ENCODE data around the gene NOC2L. TPM values are rescaled to one million over a fixed set of nuclear protein-coding genes. Genes with fewer than 3 reads are reported as not detected.

The NOC2L gene
- total and polyA plus RNA-seq, 5 donors from 2014 or later: 36.8 to 56.6 (median 54.0) TPM

GRCh38 chr1:1001057-1001783 is 42.2 kb upstream of the NOC2L start:
- Histone ChIP-seq H3K27ac (ENCODE audit: insufficient read depth, low read length, poor library complexity, severe bottlenecking) (no peak overlapping the region), H3K9me3 (ENCODE audit: control insufficient read depth in 2 of 2, low read length in 2 of 2) (no peaks in the 10 kb centered on the region)

DNA sequence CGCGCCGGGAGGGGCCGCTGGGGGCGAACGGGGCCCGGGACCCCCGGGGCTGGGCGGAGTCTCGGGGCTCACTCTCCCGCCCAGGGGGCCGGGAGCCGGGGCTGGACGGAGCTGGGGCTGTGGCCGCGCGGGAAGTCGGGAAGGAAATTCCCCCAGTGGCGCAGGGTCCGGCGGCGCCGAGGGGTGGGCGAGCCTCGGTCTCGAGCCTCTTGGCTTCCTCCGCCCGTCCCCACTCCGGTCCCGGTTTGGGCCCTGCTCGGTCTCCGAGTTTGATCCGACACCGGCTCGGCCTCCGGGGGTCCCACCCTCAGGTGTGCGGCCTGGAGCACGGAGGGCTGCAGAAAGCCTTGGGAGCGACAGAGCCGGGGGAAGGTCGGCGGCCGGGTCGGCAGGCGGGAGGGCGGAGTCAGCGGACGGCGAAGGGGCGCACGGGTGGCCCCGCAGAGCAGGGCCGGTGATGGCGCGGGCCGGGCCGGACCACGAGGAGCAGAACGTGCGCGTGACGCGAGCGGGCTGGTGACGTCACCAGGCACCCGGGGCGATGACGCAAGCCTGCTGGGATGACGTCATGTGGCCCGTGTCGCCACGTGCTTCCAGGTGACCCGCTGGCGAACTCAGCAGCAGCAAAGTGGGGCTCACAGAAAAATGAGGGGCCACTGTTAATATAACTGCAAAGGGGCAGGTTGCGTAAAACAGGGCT is 41.5 kb upstream of the NOC2L start:
- H3K27me3 Mint-ChIP-seq: peaks cover 51% of the 10 kb centered on the region
- peaks cover 9% of the 10 kb centered on the region for H3K27me3 ChIP-seq (ENCODE audit: control insufficient read depth, insufficient read depth, low read length)
- H3K36me3 ChIP-seq (ENCODE audit: control insufficient read depth, insufficient read depth, low read length): no peaks in the 10 kb centered on the region
- H3K36me3 Mint-ChIP-seq: no peaks in the 10 kb centered on the region
- H3K9me3 ChIP-seq (ENCODE audit: control insufficient read depth in 2 of 2, low read length in 2 of 2): no peaks in the 10 kb centered on the region
- H3K27ac ChIP-seq (ENCODE audit: insufficient read depth, low read length, poor library complexity, severe bottlenecking): no peak overlapping the region
- peaks cover 45% of the 10 kb centered on the region for H3K4me1 ChIP-seq (ENCODE audit: control insufficient read depth, insufficient read depth, low read length, poor library complexity, severe bottlenecking)
- H3K4me3 Mint-ChIP-seq: peak overlapping the region; percentile 57 to 78 (median 73)
- ATAC-seq (ENCODE audit: low read depth in 2 of 2): peak in 1 of 2 donors; percentile 6
- H3K27ac Mint-ChIP-seq: peak overlapping the region in 1 of 3 donors; percentile 95
- peak; percentile 38 to 73 (median 60) for DNase-seq
- H3K4me3 ChIP-seq (ENCODE audit: low read depth, low read length): no peak overlapping the region
- peaks cover 0 to 24% (median 8%) of the 10 kb centered on the region in 4 donors for H3K4me1 Mint-ChIP-seq
- H3K9me3 Mint-ChIP-seq: peaks cover 0 to 5% (median 0%) of the 10 kb centered on the region in 7 donors

More at GRCh38 chr1:1001057-1001783, 42.2 kb upstream of the NOC2L start:
- ATAC-seq (ENCODE audit: low read depth in 2 of 2) (no peak), DNase-seq (no peak)
- Histone ChIP-seq H3K36me3 (ENCODE audit: control insufficient read depth, insufficient read depth, low read length) (no peaks in the 10 kb centered on the region), H3K4me3 (ENCODE audit: low read depth, low read length) (no peak overlapping the region), H3K27me3 (ENCODE audit: control insufficient read depth, insufficient read depth, low read length) (peaks cover 9% of the 10 kb centered on the region), H3K4me1 (ENCODE audit: control insufficient read depth, insufficient read depth, low read length, poor library complexity, severe bottlenecking) (peaks cover 42% of the 10 kb centered on the region)
- peaks cover 44% of the 10 kb centered on the region for H3K27me3 Mint-ChIP-seq
- peaks cover 0 to 20% (median 4%) of the 10 kb centered on the region in 4 donors for H3K4me1 Mint-ChIP-seq
- H3K36me3 Mint-ChIP-seq: no peaks in the 10 kb centered on the region
- peaks cover 0 to 3% (median 0%) of the 10 kb centered on the region in 7 donors for H3K9me3 Mint-ChIP-seq
- H3K4me3 Mint-ChIP-seq: peak overlapping the region; percentile 57 to 78 (median 73)
- H3K27ac Mint-ChIP-seq: peak overlapping the region in 1 of 3 donors; percentile 95

DNA sequence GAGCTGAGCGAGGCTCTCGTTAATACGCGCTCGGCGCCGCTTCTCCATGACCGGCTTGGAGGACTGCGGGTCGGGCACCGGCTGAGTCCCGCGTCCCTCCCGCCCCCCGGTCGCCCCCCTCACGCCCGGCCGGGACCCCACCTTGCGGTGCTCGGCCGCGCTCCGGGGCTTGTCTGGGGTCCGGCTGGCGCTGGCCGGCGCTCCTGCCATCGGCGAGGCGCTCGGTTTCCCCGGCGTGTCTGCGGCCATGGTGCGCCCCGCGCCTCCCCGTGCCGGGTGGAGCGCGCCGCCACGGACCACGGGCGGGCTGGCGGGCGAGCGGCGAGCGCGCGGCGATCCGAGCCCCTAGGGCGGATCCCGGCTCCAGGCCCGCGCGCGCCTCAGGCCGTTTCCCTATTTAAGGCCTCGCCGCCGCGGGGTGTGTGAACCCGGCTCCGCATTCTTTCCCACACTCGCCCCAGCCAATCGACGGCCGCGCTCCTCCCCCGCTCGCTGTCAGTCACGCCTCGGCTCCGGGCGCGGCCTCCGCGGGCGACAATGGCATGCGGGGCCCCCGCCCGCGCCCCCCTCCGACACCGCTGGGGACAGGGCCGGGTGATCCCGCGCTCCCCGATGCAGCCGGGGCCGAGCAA is 40.8 kb upstream of the NOC2L start, which contains the start of gene HES4:
Gene HES4 (minus strand): TSS at position 373 of the 632 bp plus-strand sequence. CDS start 124 bp downstream, at position 249.
- no peak within 1 kb of the TSS for H3K4me3 ChIP-seq (ENCODE audit: low read depth, low read length)
- H3K27me3 ChIP-seq (ENCODE audit: control insufficient read depth, insufficient read depth, low read length): peaks cover 6% of the 10 kb centered on the region

GRCh38 chr1:998995-999724 is 40.1 kb upstream of the NOC2L start:
- Mint-ChIP-seq H3K9me3 (peaks cover 0 to 4% (median 0%) of the 10 kb centered on the region in 7 donors), H3K27ac (no peak overlapping the region), H3K4me3 (peak overlapping the region in 3 of 4 donors; percentile 56 to 86 (median 68)), H3K36me3 (no peaks in the 10 kb centered on the region), H3K4me1 (peaks cover 0 to 21% (median 4%) of the 10 kb centered on the region in 4 donors), H3K27me3 (peaks cover 50% of the 10 kb centered on the region)
- ATAC-seq (ENCODE audit: low read depth in 2 of 2) (peak in 1 of 2 donors; percentile 4), DNase-seq (no peak)
- peaks cover 38% of the 10 kb centered on the region for H3K4me1 ChIP-seq (ENCODE audit: control insufficient read depth, insufficient read depth, low read length, poor library complexity, severe bottlenecking)
- H3K27me3 ChIP-seq (ENCODE audit: control insufficient read depth, insufficient read depth, low read length): no peaks in the 10 kb centered on the region
- no peaks in the 10 kb centered on the region for H3K9me3 ChIP-seq (ENCODE audit: control insufficient read depth in 2 of 2, low read length in 2 of 2)
- no peak overlapping the region for H3K4me3 ChIP-seq (ENCODE audit: low read depth, low read length)
- no peak overlapping the region for H3K27ac ChIP-seq (ENCODE audit: insufficient read depth, low read length, poor library complexity, severe bottlenecking)
- H3K36me3 ChIP-seq (ENCODE audit: control insufficient read depth, insufficient read depth, low read length): no peaks in the 10 kb centered on the region

More for the DNA sequence above, 40.8 kb upstream of the NOC2L start, which contains the start of gene HES4:
- no peaks in the 10 kb centered on the region for H3K36me3 Mint-ChIP-seq
- no peaks in the 10 kb centered on the region for H3K9me3 ChIP-seq (ENCODE audit: control insufficient read depth in 2 of 2, low read length in 2 of 2)
- ATAC-seq (ENCODE audit: low read depth in 2 of 2) (peak; percentile 43 to 46), DNase-seq (peak; percentile 31 to 52 (median 45))
- H3K27ac ChIP-seq (ENCODE audit: insufficient read depth, low read length, poor library complexity, severe bottlenecking): no peak within 1 kb of the TSS
- H3K4me1 Mint-ChIP-seq: peaks cover 0 to 25% (median 5%) of the 10 kb centered on the region in 4 donors
- H3K4me1 ChIP-seq (ENCODE audit: control insufficient read depth, insufficient read depth, low read length, poor library complexity, severe bottlenecking): peaks cover 41% of the 10 kb centered on the region
- H3K27me3 Mint-ChIP-seq: peaks cover 50% of the 10 kb centered on the region
- H3K36me3 ChIP-seq (ENCODE audit: control insufficient read depth, insufficient read depth, low read length): no peaks in the 10 kb centered on the region
- H3K27ac Mint-ChIP-seq: peak within 1 kb of the TSS in 1 of 3 donors; percentile 95
- peaks cover 0 to 5% (median 0%) of the 10 kb centered on the region in 7 donors for H3K9me3 Mint-ChIP-seq
- peak within 1 kb of the TSS; percentile 57 to 86 (median 73) for H3K4me3 Mint-ChIP-seq

DNA sequence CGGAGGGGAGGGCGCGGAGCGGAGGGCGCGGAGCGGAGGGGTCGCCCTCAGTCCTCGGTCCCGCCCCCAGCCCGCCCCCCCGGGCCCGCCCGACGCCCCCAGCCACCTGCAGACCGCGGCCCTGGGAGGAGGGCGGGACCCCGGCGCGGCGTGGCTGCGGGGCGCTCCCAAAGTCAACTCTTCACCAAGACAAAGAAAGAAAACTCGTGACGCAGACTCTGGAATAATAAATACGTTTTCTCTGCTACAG is 39.6 kb upstream of the NOC2L start:
- ATAC-seq (ENCODE audit: low read depth in 2 of 2): no peak

DNA sequence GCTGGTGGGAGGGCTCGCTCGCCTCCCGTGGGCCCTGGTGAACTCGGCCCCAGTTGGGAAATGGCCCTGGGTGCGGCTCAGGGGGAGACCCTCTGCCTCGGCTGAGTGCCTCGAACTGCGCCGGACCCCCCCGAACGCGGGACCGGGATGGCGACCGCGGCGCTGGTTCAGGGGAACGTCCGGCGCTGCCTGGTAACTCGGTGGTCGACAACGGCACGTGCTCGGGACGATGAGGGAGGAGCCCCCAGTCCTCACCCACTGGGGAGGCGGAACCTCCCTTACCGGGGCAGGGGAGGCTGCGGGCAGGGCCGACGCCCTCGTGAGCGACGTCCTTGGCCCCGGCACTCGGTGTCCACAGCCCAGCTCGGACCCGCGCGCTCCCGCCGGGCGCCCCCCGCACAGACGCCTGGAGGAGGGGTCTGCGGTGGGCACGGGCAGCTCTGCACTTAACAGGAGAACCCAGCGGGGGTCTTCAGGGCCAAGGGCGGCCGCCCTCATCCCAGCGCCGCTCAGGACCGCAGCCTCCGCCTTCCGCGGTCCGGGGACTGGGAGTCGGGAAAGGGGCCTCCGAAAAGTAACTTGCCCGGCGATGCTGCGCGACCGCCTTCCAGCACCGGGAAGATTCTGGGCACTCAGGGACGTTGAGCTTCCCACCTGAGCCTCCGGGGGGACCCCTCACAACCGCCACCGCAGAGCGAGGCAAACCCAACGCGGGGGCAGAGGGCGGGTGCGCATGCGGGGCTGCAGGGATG is 39.1 kb upstream of the NOC2L start:
- no peak overlapping the region for H3K4me3 ChIP-seq (ENCODE audit: low read depth, low read length)
- peaks cover 38% of the 10 kb centered on the region for H3K4me1 ChIP-seq (ENCODE audit: control insufficient read depth, insufficient read depth, low read length, poor library complexity, severe bottlenecking)

More for the DNA sequence above, 39.6 kb upstream of the NOC2L start:
- Mint-ChIP-seq H3K9me3 (peaks cover 0 to 4% (median 0%) of the 10 kb centered on the region in 7 donors), H3K4me3 (no peak overlapping the region), H3K4me1 (peaks cover 0 to 21% (median 4%) of the 10 kb centered on the region in 4 donors), H3K27ac (no peak overlapping the region), H3K36me3 (no peaks in the 10 kb centered on the region), H3K27me3 (peaks cover 50% of the 10 kb centered on the region)
- H3K36me3 ChIP-seq (ENCODE audit: control insufficient read depth, insufficient read depth, low read length): no peaks in the 10 kb centered on the region
- DNase-seq: no peak
- H3K27ac ChIP-seq (ENCODE audit: insufficient read depth, low read length, poor library complexity, severe bottlenecking): no peak overlapping the region
- no peaks in the 10 kb centered on the region for H3K27me3 ChIP-seq (ENCODE audit: control insufficient read depth, insufficient read depth, low read length)
- no peaks in the 10 kb centered on the region for H3K9me3 ChIP-seq (ENCODE audit: control insufficient read depth in 2 of 2, low read length in 2 of 2)
- peaks cover 38% of the 10 kb centered on the region for H3K4me1 ChIP-seq (ENCODE audit: control insufficient read depth, insufficient read depth, low read length, poor library complexity, severe bottlenecking)
- no peak overlapping the region for H3K4me3 ChIP-seq (ENCODE audit: low read depth, low read length)

GRCh38 chr1:997713-997992 is 38.6 kb upstream of the NOC2L start:
- Mint-ChIP-seq H3K27me3 (peaks cover 41% of the 10 kb centered on the region), H3K4me3 (no peak overlapping the region), H3K4me1 (peaks cover 0 to 22% (median 5%) of the 10 kb centered on the region in 4 donors), H3K36me3 (no peaks in the 10 kb centered on the region), H3K9me3 (peaks cover 0 to 4% (median 0%) of the 10 kb centered on the region in 7 donors), H3K27ac (no peak overlapping the region)
- no peak for ATAC-seq (ENCODE audit: low read depth in 2 of 2)
- Histone ChIP-seq H3K4me1 (ENCODE audit: control insufficient read depth, insufficient read depth, low read length, poor library complexity, severe bottlenecking) (peaks cover 38% of the 10 kb centered on the region), H3K27me3 (ENCODE audit: control insufficient read depth, insufficient read depth, low read length) (no peaks in the 10 kb centered on the region), H3K36me3 (ENCODE audit: control insufficient read depth, insufficient read depth, low read length) (no peaks in the 10 kb centered on the region), H3K27ac (ENCODE audit: insufficient read depth, low read length, poor library complexity, severe bottlenecking) (no peak overlapping the region), H3K4me3 (ENCODE audit: low read depth, low read length) (no peak overlapping the region), H3K9me3 (ENCODE audit: control insufficient read depth in 2 of 2, low read length in 2 of 2) (no peaks in the 10 kb centered on the region)
- DNase-seq: no peak

More for the DNA sequence above, 39.1 kb upstream of the NOC2L start:
- H3K4me1 Mint-ChIP-seq: peaks cover 0 to 21% (median 4%) of the 10 kb centered on the region in 4 donors
- peak overlapping the region in 1 of 4 donors; percentile 78 for H3K4me3 Mint-ChIP-seq
- Histone ChIP-seq H3K27me3 (ENCODE audit: control insufficient read depth, insufficient read depth, low read length) (no peaks in the 10 kb centered on the region), H3K27ac (ENCODE audit: insufficient read depth, low read length, poor library complexity, severe bottlenecking) (no peak overlapping the region), H3K36me3 (ENCODE audit: control insufficient read depth, insufficient read depth, low read length) (no peaks in the 10 kb centered on the region), H3K9me3 (ENCODE audit: control insufficient read depth in 2 of 2, low read length in 2 of 2) (no peaks in the 10 kb centered on the region)
- H3K27ac Mint-ChIP-seq: no peak overlapping the region
- H3K9me3 Mint-ChIP-seq: peaks cover 0 to 4% (median 0%) of the 10 kb centered on the region in 7 donors
- H3K36me3 Mint-ChIP-seq: no peaks in the 10 kb centered on the region
- peaks cover 46% of the 10 kb centered on the region for H3K27me3 Mint-ChIP-seq
- no peak for DNase-seq
- ATAC-seq (ENCODE audit: low read depth in 2 of 2): no peak
